NCI-H2227 treated with DMSO at 0.1 percent for 48 hours (cell line): ENCODE results near the gene ITGA1.
"Not testable (repeated sequence)": the region's sequence is repeated elsewhere in the genome, so short reads cannot be mapped to it uniquely, and the experiment has no call there.

Experiments
- DNase-seq: peaks from one replicate; lab custom pipeline; 2025; lab: John Stamatoyannopoulos, UW

Gene ITGA1

DNA sequence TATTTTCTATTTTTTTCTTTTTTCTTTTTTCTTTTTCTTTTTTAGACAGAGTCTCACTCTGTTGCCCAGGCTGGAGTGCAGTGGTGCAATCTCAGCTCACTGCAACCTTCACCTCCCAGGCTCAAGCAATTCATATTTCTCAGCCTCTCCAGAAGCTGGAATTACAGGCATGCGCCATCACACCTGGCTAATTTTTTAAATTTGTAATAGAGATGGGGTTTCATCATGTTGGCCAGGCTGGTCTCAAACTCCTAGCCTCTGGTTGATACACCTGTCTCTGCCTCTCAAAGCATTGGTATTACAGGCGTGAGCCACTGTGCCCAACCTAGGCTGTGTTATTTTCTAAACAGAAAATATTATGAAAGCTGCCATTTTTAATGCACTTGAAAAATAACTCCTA is 78.3 kb downstream of the ITGA1 start:
- not testable (repeated sequence) for DNase-seq

- no peak for DNase-seq
Measured at GRCh38 chr5:52867809-52868208, 80.1 kb downstream of the ITGA1 start.

DNA sequence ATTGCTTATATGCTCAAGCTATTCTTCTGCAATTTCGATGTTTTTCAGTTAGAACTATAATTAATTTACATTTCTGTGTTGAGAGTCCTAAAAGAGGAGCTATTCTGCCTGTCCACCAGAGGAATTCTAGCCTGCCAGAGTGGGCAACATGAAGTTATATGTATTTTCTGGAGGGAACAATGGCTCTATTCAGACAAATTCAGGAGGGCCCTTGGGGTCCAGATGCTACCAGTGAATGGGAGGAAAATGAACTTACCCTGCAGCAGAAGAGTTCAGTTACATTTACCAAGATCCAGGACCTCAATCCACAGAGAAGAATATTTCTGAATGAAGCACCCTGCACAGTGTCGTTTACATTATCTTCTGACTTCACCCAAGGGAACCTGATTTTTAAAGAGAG is 80.7 kb downstream of the ITGA1 start:
- DNase-seq, result no peak

GRCh38 chr5:52869391-52869790 is 81.7 kb downstream of the ITGA1 start:
- DNase-seq, result no peak

- no peak for DNase-seq
Measured at GRCh38 chr5:52870448-52870847, 82.7 kb downstream of the ITGA1 start.

- DNase-seq, result no peak
Measured at GRCh38 chr5:52875827-52876226, 88.1 kb downstream of the ITGA1 start.

- DNase-seq, result no peak
Measured at GRCh38 chr5:52876456-52876855, 88.7 kb downstream of the ITGA1 start.

GRCh38 chr5:52878656-52879055 is 90.9 kb downstream of the ITGA1 start:
- DNase-seq, result no peak

DNA sequence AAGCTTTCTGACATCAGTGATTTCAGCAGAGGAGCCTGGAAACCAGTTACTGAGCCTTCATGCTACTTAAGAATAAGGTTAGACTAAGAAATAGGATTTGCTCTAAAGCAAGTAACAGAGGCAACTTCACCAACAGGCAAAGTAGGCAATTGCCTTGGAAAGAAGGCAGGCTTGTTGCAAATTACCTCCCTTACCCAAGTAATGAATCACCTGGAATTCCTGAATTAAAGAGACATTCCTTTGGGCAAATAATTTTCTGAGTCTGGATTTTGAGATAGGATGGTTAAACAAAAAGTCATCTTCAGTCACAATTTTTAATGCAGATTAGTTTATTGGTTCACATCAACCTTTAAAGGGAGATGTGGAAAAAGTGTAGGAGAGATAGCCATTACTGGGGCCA is 92.8 kb downstream of the ITGA1 start:
- DNase-seq, result no peak

DNA sequence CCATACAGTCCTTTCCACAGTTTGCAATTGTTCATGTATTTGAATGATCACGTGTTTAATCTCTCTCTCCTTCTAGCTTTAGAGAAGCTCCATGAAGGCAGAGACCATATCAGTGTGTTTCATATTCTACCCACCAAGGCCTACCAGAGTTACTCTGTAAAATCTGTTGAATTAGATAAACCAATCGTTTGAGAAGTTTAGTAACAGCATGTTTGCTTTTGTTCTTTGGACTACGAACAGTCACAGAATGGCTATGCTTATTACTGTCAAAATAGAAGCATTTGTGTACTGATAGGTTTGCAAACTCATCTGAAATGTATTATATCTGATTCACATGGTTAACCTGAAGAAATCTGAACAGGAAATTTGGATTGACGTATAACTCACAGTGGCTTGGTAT is 93.8 kb downstream of the ITGA1 start:
- no peak for DNase-seq

DNA sequence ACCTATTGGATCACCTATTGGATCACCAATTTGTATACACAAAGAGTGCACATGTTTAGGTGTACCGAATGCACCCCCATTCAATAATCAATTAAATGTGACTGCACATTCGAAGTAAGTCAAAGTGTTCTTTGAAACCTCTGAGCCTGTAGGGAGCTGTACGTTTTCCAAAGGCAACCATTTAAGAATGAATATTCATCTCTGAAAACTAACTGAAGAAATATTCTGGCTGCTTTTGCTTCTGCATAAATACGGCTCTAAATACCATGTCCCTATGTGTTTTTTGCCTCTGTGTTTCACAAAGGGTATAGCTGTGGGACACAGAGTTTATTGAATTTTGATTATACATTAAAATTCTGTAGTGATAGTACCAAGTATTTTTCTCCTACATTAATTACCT is 95.4 kb downstream of the ITGA1 start:
- no peak for DNase-seq

DNA sequence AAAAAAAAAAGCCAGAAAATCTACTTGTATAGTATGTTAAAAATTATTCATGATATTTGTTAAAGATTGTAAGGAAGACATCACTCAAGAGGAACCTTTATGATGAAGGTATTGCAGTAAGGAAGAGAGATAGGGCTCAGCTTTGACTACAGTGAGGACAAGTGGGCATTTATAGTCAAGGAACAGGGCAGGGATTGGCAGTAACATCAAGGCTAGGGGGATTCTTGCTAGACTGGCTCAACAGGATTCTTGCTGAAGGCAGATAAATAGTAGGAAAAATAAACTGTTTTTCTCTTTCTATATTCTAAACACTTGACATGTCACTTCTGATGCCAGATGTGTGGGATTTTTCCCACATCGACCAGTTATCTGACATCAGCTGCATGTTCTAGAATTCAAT is 96.7 kb downstream of the ITGA1 start:
- no peak for DNase-seq

GRCh38 chr5:52885614-52886013 is 97.9 kb downstream of the ITGA1 start:
- no peak for DNase-seq

DNA sequence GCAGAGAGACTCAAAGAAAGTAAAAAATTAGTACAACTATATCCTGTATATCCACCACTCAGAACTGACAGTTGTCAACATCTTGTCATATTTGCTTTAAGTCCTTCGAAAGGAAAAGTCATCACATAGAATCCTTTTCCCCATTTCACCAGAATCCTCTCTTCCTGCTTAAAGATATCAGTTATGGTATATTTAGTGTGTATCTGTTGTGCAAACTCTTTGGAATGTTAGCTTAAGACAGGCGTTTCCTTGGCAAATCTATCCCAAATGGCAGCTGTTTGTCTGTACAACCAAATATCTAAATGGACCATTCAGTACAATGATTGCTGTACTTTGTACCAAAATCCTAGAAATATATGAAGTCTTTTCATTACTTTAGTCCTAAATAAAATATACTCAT is 98.5 kb downstream of the ITGA1 start:
- DNase-seq, result no peak

GRCh38 chr5:52887066-52887465 is 99.3 kb downstream of the ITGA1 start:
- DNase-seq, result no peak

- no peak for DNase-seq
Measured at GRCh38 chr5:52888363-52888762, 100.6 kb downstream of the ITGA1 start.

DNA sequence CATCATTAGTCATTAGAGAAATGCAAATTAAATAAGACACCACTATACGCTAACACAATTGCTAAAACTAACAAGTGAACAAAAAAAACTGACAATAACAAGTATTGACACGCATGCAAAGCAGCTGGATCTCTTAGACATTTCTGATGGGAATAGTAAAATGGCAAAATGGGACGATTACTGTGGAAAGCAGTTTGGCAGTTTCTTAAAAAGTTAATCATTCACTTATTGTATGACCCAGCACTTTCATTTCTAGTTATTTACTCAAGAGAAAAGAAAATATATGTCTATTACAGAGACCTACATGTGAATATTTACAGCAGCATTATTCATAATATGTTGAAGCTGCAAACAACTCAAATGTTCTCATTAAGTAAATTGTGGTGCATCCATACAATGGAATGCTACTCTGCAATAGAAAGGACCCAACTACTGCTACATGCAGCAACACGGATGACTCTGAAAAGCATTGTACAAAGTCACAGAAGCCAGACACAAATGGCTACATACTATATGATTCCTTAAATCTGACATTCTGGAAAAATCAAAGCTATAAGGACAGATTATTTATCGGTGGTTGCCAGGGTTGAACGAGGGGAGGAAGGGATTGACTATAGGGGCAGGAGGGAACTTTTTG is 104.6 kb downstream of the ITGA1 start:
- no peak for DNase-seq

GRCh38 chr5:52893105-52893504 is 105.4 kb downstream of the ITGA1 start:
- DNase-seq, result no peak

DNA sequence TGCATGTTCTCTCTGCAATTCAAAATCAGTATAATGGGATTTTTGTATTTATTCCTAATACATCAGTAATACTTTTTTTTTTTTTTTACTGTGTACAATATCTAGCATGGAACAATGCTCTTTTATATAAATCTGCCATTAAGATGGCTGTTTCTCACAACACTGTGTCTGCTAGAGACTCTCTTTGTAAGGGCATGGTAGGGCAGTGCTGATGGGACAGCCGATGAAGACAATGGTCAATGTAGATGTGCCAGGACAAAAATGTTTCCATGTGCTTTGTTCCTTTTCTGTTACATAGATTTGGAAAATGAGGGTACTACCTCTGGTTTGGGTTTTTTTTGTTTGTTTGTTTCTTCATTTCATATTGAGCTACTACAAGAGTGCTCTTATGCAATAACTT is 106.1 kb downstream of the ITGA1 start:
- no peak for DNase-seq

DNA sequence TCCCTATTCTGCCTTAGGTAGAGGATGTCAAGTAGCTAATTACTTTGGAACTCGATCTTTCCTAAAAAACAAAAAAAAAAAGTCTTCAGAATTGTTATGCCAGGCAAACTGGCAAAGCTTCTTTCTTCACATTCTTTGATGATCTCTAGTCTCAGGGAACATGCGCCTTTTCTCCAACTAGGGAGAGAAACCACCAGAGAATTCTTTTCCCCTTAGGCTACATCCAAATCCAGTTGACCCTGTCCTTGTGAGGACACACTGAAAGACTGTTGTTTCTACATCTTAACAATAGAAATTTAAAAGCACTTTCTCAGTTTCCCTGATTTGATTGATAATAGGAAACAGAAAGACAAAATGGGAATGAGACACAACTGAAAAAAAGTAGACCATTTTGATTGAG is 106.7 kb downstream of the ITGA1 start:
- DNase-seq, result no peak

DNA sequence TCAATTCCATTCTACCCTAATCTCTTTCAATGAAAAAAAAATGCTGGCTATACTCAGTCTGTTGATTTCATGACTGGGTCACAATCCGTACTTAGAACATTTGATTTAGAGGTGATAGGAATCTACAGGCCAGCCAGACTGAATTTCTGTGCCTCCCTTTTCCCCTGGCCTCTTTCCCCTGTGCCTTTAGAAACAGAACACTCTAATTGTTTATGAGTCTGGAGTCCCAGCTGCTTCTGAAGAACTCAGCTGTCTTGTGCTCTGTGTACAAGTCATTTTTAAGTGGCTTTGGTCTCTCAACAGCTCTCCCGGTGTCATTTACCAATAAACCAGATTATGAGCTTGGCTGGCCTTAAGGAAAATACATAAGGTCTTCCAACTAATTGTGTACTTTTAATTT is 107.4 kb downstream of the ITGA1 start:
- no peak for DNase-seq

DNA sequence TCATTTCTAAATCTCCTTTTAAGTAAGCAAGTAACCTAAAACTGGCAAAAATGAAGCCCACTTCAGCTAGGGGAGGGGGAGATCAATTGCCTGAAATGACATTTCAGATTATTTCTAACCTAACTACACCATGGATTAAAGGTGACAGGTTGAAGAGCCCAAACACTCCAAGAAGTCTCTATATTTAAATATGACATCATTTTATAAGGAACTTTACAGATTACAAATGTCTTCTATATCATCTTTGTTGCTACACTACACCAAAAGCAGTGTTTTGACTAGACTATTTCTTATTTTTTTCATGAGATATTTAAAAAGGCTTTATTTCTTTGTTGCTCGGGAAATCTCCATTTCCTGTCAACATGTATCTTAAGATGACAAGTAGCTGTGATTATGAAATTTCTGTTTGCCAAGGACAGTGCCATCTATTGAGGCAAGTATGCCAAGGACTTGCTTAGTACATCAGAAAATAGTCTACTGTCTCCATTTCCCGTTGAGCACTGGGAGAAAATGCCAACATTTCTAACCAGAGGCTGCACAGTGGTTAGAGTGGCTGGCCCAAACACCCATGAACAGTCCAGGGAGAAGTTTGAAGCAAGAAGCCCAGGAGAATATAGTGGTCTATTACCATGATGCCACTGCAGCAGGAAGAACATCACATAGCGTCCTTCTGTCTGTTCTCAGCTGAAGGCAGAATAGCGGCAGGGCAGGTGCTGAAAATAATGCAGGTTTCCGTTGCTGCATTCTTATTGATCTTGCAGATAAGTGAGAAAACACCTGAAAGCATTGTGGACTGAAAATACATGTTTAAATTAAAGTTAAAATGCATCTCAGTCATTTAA is 108.1 kb downstream of the ITGA1 start:
- no peak for DNase-seq

GRCh38 chr5:52896534-52897237 is 109.0 kb downstream of the ITGA1 start:
- no peak for DNase-seq
